SK-MEL-5 (cell line): Measurements from ENCODE around the gene DOCK10. TPM values are rescaled to one million over a fixed set of nuclear protein-coding genes. Genes with fewer than 3 reads are reported as not detected.
"Not testable (repeated sequence)": the region's sequence is repeated elsewhere in the genome, so short reads cannot be mapped to it uniquely, and the experiment has no call there.

Experiments used
- DNase-seq: peaks from one replicate; pipeline ENCODE4 v3.0.0-alpha.2; 2016; ENCODE audit warnings: low read depth, low spot score
- in situ Hi-C: cut with HindIII; loops from 2 replicates; pipeline ENCODE4 v1.10.0; 2016; ENCODE audit warnings: low sequenced_read_pairs, high pct_unique_total_duplicates, low pct_unique_long_range_greater_than_20kb
- total RNA-seq: library from RNA; depleted of rRNA; stranded (reverse); fragments of >200 nt; shearing (Covaris generic); gene quantifications from 2 replicates; pipeline ENCODE4 v1.2.3, GENCODE V29; 2014

DOCK10 gene
- total RNA-seq, 1 experiment from 2014 or later, result 37.5 TPM

DNA sequence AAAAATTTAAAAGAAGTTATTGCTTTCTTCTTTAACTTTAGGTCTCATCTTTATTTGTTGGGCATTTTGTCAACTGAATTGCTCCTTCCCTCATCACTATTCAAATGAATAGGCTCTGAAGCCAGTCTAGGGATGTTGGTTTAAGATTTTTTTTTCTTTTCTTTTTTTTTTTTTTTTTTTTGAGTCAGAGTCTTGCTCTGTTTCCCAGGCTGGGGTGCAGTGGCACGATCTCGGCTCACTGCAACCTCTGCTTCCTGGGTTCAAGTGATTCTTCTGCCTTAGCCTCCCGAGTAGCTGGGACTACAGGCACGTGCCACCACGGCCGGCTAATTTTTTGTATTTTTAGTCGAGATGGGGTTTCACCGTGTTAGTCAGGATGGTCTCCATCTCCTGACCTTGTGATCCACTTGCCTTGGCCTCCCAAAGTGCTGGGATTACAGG, 98.6 kb downstream of the DOCK10 start:
- in situ Hi-C loops, DNase-seq: not testable (repeated sequence)

DNA sequence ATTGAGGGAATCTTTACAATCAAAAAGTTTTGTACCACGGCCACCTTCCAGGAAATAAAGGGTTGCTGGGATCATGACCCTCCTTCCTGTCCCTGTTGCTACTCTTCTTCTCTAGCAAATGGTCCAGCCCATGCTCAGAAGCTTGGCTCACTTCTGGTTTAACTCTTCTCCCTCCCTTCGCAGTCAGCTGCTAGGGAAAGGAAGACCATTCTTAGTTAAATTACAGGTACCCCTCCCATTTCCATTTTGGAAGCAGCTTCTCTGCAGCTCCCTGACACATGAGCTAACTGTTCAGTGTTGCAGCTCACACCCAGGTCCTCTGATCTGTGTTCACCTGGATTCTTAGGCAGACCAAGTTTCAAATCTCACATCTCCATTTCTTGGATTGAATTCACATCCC, 100.3 kb downstream of the DOCK10 start:
- no peak for DNase-seq
- in situ Hi-C loops, result no loop called here

DNA sequence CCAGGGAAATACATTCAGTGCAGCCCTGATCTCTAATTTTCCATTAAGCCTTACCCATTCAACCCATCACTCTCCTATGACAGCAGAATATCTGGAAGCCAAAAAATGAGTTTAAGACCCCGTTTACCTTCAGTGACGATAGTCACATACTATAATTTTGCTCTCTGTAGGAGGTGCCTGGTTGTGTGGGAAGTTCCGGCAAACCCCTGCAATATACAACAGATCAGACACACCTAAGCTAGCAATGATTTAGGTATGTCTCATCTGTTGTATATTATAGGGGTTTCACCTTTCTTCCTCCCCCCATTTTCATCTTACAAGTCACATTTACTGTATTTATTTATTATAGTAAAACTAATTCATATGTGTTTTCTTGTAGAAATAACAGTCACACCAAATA, 101.7 kb downstream of the DOCK10 start:
- in situ Hi-C loops, result no loop called here
- DNase-seq, result no peak

DNA sequence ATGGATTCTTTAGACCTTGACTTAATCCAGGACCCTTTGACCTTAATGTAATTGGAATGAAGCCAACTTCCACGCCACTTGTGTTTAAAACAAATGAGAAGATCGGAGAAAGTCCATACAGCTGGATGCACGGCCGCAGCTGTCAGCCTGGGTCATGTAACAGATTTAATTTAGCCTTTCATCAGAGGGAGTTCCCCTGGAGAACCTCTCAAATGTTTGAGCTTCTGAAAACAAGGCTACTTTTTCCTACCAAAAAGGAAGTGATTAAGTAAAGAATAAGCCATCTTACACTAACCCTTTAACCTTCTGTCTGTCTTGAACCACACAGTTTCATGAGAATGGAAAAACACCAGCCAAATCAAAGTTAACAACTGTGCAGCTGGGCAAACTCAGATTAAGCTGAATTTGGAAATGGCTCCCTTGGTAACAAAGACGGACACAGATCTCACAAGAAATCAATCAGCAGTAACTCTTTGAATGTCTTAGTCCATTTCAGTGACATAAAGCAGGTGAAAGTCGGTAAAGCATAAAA, 103.6 kb downstream of the DOCK10 start:
- DNase-seq, result no peak
- in situ Hi-C loops, result no loop called here

DNA sequence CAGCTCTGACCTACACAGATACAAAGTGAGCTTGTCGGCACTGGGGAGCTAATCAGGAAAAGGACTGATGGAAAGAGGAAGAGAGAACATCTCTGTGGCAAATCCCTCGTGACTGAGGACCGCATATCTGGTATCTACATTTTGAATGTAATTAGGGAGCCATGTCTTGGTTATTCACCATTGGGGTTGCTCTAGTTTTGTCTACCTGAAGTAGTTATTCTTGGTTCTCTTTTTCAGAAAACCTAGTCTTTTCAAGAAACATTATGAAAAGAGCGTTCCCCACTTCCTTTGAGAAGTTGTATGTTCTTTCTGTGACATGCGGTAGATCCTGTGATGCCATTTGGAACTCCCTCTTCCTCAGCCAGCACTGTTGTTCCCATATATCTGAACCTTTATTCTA, 104.4 kb downstream of the DOCK10 start:
- in situ Hi-C loops, result no loop called here
- no peak for DNase-seq

DNA sequence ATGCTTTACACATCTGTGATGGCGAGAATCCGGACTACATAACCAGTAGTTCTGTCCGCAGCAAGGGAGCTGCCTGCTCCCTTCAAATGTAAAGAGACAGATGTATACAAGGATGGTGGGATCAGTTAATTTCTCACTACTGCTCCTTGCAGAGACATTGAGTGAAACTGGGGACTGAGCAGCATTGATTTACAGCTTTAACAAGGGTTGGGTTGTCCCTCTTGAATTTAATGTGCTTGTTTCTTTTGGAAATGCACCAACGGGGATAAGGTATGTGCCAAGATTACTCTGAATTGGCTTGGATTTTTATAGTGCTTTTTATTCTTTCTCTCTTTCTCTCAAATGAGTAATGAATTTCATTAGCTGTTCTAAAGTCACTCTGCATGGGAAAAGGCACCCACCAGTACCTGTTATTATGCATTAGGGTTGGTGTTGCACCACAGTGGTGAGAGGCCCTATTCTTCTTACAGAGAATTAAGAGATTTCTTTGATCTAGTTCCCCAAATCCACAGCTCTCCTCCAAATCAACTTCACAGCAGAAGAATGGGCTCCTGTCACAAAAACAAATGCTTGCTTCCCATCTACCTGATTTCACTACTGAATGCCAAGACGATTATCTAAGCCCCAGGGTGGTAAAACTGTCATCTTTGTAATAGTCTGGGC, 107.6 kb downstream of the DOCK10 start:
- no peak for DNase-seq

DNA sequence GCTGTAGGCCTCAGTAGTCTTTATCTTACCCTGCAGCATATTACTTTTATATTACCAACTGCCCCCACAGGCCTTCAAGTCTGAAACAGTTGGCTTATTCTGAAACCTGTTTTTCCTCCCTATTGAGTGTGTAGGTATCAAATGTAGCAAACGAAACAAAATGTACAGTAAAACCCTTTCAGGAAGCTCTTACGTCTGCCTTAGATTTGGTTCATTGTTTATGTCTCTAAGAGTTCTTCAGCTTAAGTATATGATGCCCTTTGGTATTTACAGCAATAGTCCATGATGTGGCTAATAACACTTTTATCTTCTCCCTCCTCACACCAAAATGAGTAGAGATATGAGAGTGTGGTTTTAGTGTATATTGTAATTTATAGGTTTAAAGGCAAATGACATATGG, 108.8 kb downstream of the DOCK10 start:
- DNase-seq, result no peak
- in situ Hi-C loops, result no loop called here

More for the DNA sequence above, 107.6 kb downstream of the DOCK10 start:
- in situ Hi-C loops, result no loop called here

DNA sequence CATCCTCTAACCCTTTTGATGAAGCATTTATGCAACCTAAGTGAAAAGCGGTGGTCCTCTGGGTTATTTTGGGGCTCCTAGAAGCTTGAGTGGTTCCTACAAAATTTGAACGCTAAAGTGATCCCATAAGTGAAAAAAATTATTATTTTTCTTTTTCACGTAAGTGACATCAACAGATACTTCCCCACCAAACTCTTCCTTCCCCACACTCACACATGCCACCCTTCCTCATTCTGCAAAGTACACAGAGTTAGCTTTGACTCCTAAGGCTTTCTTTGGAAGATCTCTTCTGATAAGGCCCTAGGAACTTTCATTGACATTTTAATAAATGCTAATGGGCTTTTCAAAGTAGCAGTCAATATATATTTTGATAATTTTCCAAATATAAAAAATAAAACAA, 109.7 kb downstream of the DOCK10 start:
- in situ Hi-C loops, result no loop called here
- no peak for DNase-seq

DNA sequence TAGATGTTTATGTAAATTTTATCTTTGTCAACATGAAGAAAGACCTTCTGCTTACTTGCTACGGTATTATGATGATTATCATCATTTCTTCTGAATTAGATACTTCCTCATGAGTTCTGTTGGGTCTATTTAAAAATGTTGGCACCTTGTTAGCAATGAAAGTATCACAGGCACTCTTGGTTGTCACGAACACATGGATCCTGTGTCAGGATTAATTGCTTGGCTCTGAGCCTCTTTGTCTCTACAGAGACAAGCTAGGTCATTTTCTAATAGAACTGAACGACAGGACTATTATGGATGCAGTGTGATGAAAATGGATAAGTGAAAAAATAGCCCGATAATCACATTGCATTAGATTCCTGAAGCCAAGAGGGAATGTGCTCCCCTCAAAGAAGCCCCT, 110.3 kb downstream of the DOCK10 start:
- in situ Hi-C loops, result no loop called here
- no peak for DNase-seq

DNA sequence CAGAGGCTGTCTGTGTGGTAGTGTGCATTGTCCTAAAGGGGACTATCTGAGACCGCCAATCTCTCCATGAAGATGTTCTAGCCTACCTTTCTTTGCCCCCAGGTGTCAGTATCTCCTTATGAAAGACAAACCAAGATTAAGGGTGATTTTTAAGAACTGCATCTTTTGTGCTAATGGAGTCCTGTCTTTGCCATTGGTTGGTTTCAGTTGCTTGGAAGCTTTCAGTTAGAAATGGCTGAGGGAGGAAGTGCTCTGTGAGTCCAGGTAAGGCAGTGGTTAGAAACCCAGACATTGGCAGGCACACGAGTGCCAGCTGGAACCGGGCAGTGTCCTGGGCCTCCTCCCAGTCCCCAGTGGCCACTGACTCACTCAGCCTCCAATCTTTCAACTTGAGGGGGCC, 111.3 kb downstream of the DOCK10 start:
- in situ Hi-C loops, result no loop called here
- DNase-seq, result peak; percentile 28

DNA sequence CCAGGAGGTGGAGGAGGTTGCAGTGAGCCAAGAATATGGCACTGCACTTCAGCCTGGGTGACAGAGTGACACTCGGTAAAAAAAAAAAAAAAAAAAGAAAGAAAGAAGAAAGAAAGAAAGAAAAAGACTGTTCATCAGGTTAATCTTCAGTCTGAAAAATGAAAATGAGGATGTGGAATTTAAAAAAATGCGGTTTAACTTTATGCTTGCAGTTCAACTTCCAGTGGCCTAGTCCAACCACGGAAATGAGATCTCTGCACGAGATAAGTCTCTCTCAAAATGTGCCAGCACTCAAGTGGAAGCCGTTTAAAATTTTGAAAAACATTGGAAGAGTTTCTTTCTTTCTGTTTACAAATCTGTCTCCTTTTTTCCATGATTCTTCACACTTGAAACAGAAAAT, 112.1 kb downstream of the DOCK10 start:
- no peak for DNase-seq
- in situ Hi-C loops, result no loop called here

DNA sequence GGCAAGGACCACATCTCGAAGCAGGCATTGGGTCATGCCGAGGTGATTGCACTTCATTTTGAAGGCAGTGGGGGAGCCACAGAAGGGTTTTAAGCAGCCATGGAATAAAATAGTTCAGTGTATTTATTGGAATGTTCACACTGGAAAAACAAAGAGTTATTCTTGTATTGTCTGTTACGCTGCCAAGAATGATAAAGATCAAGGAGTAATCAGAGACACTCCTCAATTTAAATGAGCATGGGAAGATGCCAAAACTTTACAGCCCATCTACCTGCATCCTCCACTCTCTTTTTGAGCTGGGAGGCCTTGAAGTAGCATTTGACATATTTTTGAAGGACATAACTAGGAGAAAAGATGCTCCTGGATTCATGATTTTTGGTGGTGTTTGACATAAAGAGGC, 112.8 kb downstream of the DOCK10 start:
- no peak for DNase-seq
- in situ Hi-C loops, result no loop called here

DNA sequence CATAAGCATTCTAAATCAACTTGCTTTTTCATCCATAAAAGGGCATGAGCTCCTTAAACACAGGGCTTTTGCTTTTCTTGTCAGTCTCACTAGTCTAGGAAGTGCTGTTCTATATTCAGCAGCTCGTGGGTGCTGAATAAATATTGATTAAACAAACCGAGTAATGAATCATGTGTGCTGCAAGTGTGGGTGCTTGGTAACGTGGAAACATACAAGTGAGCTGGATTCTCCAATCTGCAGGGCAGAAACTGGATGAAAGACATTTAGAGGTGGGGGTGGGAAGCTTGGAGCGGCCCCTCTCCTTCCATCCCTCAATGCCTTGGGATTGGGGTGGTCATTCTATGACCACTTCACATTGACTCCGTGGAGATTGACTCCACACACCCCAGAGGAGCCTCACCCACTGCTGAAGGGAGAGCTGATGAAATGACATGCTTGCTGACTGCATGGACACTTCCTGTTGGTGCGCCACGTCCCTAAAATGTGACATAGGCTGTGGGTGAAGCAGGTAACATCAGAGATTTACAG, 114.6 kb downstream of the DOCK10 start:
- in situ Hi-C loops, result no loop called here
- no peak for DNase-seq

DNA sequence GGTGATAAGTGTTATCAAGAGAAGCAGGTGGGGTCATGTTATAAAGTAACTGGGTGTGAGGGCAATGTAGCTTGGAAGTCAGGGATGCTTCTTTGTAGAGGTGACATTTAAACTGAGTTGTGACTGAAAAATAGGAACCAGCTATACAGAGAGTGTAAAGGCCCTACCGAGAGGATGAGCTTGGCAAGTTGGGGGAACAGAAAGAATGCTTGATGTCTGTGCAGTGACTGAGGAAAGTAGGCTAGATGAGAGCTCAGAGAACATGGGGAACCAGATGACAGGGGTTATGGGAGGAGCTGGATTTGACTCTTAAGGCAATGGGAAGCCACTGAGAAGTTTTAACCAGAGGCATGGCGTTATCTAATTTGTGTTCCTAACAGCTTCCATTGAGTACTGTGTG, 115.3 kb downstream of the DOCK10 start:
- no peak for DNase-seq
- in situ Hi-C loops, result no loop called here

DNA sequence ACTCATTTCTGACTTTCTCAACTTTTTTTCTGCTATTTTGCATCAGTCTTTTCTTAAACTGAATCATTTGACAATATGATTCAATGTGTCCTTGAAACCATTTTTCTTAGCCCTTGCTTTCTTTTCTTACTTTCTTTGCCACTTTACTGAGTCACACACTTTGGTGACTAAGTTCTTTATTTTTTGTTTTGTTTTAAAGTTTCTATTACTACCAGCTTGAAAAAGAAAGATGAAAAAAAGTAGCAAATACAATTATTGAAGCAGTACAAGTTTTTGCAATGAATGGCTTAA, 116.5 kb downstream of the DOCK10 start:
- DNase-seq, result no peak
- in situ Hi-C loops, result no loop called here

DNA sequence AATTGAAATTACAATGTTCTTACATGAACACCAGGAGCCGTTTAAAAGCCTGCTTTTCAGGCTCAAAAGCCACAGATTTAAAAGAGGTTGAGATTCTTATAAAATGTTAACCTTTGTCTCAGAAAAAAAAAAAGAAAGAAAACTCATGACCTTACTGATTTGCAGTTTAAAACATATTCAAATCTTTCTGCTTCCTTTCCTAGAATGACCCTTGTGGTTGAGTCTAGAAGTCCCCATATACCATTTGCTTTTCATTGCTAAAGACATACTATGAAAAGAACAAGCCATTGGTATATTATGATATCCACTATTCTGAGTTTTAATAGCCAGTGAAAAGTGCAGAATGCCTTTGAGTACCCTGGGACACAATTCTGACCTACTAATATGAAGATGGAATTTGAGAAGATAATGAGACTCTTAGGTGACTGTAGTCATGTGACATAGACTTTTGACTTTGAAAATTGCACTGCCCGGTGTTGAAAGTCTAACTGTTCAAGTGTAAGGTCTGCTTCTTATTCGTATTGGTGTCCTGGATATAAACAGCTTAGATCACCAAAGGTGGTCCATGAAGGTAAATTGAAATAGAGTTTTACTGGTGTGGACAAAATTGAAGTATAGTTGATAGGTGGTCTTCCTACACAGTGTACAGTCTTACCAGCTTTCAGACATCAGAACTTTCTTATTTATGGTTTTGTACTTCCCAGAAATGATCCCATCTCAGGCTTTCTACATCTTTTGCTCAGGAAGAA, 117.0 kb downstream of the DOCK10 start:
- in situ Hi-C loops, result no loop called here
- no peak for DNase-seq

DNA sequence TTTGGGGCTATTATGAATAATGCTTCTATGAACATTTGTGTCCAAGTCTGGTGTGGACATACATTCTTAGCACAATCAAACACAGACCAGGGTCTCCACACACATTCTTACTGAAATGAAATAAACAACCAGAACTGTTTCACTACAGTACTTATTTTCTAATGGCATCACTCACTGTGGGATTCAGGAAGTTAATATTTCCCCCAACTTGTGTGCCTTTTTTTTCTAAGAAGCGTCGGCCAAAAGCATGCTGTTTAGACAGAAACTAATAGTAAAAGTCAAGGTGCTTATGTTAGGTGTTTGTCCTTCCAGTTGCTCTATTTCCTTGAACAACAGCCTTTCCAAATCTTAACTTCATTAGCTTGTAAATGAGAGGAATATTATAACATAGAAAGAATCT, 117.6 kb downstream of the DOCK10 start:
- no peak for DNase-seq
- in situ Hi-C loops, result no loop called here

DNA sequence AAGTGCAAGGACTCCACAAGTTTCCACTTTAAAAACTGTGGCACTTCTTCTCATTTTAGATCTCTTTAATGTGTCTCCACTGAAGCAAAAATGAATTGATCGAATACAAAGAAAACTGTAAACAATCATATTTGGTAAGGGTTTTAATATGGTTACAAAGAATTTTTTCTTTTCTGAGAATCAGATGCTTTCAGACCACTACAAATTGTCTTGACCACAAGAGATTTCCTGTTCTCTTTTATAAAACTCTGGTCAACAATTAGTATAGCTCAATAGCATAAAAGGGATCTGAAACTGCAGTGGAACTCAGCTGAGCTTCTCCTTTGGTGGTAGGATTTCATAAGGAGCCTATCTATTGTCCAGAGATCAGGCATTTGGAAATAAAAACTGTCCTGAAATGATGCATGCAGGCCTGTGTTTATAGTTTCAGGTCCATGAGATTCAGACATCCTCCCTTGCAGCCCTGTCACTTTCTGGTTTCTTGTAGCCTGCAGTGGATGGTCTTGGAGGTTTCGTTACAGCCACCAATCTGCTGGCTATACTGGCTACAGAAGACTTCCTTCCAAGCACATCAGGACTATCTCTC, 120.0 kb downstream of the DOCK10 start:
- in situ Hi-C loops, result no loop called here
- peak; percentile 45 for DNase-seq
